ENCODE data around the gene KCNQ2.

Gene KCNQ2

GRCh38 chr20:63371291-63371865 lies 101.1 kb downstream of the KCNQ2 start:
- Histone ChIP-seq H3K27me3 (ENCODE audit: control insufficient read depth, insufficient read depth, low read length) (no peaks in the 10 kb centered on the region), H3K9ac (no peak overlapping the region), H2AFZ (peak overlapping the region; percentile 74), H3K4me3 (ENCODE audit: low read depth, low read length) (no peak overlapping the region), H3K4me2 (ENCODE audit: low read length) (no peak overlapping the region), H3K36me3 (ENCODE audit: control insufficient read depth, insufficient read depth, low read length) (no peaks in the 10 kb centered on the region), H3K9me3 (ENCODE audit: control insufficient read depth, low read length) (no peaks in the 10 kb centered on the region), H3K4me1 (peaks cover 6% of the 10 kb centered on the region), H3K79me2 (no peaks in the 10 kb centered on the region), H3K27ac (no peak overlapping the region)
- TF ChIP-seq CTCF (IDR thresholded peaks at IDR 0.05): no peak

- Histone ChIP-seq H3K27ac (no peak overlapping the region), H3K4me1 (peaks cover 6% of the 10 kb centered on the region), H3K79me2 (no peaks in the 10 kb centered on the region), H3K36me3 (ENCODE audit: control insufficient read depth, insufficient read depth, low read length) (no peaks in the 10 kb centered on the region), H2AFZ (peak overlapping the region; percentile 74), H3K9ac (no peak overlapping the region), H3K9me3 (ENCODE audit: control insufficient read depth, low read length) (no peaks in the 10 kb centered on the region), H3K27me3 (ENCODE audit: control insufficient read depth, insufficient read depth, low read length) (no peaks in the 10 kb centered on the region), H3K4me2 (ENCODE audit: low read length) (no peak overlapping the region), H3K4me3 (ENCODE audit: low read depth, low read length) (no peak overlapping the region)
- no peak for TF ChIP-seq CTCF (IDR thresholded peaks at IDR 0.05)
Observed at GRCh38 chr20:63370618-63371187, 101.8 kb downstream of the KCNQ2 start.

- no peak overlapping the region for H3K27ac ChIP-seq
- no peak for TF ChIP-seq CTCF (IDR thresholded peaks at IDR 0.05)
- H3K9me3 ChIP-seq (ENCODE audit: control insufficient read depth, low read length): no peaks in the 10 kb centered on the region
Observed at GRCh38 chr20:63369724-63370617, 102.5 kb downstream of the KCNQ2 start.

GRCh38 chr20:63369024-63369530 lies 103.4 kb downstream of the KCNQ2 start:
- Histone ChIP-seq H3K79me2 (no peaks in the 10 kb centered on the region), H3K4me2 (ENCODE audit: low read length) (no peak overlapping the region), H3K36me3 (ENCODE audit: control insufficient read depth, insufficient read depth, low read length) (no peaks in the 10 kb centered on the region), H3K4me1 (peaks cover 6% of the 10 kb centered on the region), H3K4me3 (ENCODE audit: low read depth, low read length) (no peak overlapping the region), H3K27ac (no peak overlapping the region), H3K27me3 (ENCODE audit: control insufficient read depth, insufficient read depth, low read length) (no peaks in the 10 kb centered on the region), H3K9ac (no peak overlapping the region), H3K9me3 (ENCODE audit: control insufficient read depth, low read length) (no peaks in the 10 kb centered on the region), H2AFZ (no peak overlapping the region)
- TF ChIP-seq CTCF (IDR thresholded peaks at IDR 0.05): no peak

More at GRCh38 chr20:63369724-63370617, 102.5 kb downstream of the KCNQ2 start:
- Histone ChIP-seq H2AFZ (no peak overlapping the region), H3K4me2 (ENCODE audit: low read length) (no peak overlapping the region), H3K27me3 (ENCODE audit: control insufficient read depth, insufficient read depth, low read length) (no peaks in the 10 kb centered on the region), H3K9ac (no peak overlapping the region), H3K4me1 (peaks cover 6% of the 10 kb centered on the region), H3K4me3 (ENCODE audit: low read depth, low read length) (no peak overlapping the region), H3K79me2 (no peaks in the 10 kb centered on the region), H3K36me3 (ENCODE audit: control insufficient read depth, insufficient read depth, low read length) (no peaks in the 10 kb centered on the region)

Data from parathyroid adenoma (tissue), 2 donors.